ENCODE data around the gene KBTBD12. TPM values are rescaled to one million over a fixed set of nuclear protein-coding genes. Genes with fewer than 3 reads are reported as not detected.

Gene KBTBD12
- total RNA-seq, 1 donor from 2014 or later = not detected

- peak; percentile 62 for DNase-seq
Measured at GRCh38 chr3:127953091-127954035, 38.3 kb downstream of the KBTBD12 start.

- no peak for DNase-seq
Measured at GRCh38 chr3:127954640-127955039, 39.6 kb downstream of the KBTBD12 start.

- no peak for DNase-seq
Measured at GRCh38 chr3:127955728-127956127, 40.7 kb downstream of the KBTBD12 start.

- DNase-seq = no peak
Measured at GRCh38 chr3:127959041-127959440, 44.0 kb downstream of the KBTBD12 start.

- DNase-seq = peak; percentile 40
Measured at GRCh38 chr3:127959873-127960272, 44.8 kb downstream of the KBTBD12 start.

- DNase-seq = no peak
Measured at GRCh38 chr3:127960421-127960965, 45.5 kb downstream of the KBTBD12 start.

GRCh38 chr3:127961124-127961523 is 46.1 kb downstream of the KBTBD12 start:
- no peak for DNase-seq

GRCh38 chr3:127961963-127962362 is 46.9 kb downstream of the KBTBD12 start:
- no peak for DNase-seq

- DNase-seq = no peak
Measured at GRCh38 chr3:127962937-127963336, 47.9 kb downstream of the KBTBD12 start.

- no peak for DNase-seq
Measured at GRCh38 chr3:127964053-127964452, 49.0 kb downstream of the KBTBD12 start.

GRCh38 chr3:127964816-127965215 is 49.8 kb downstream of the KBTBD12 start:
- DNase-seq = no peak

GRCh38 chr3:127967316-127967715 is 52.3 kb downstream of the KBTBD12 start:
- no peak for DNase-seq

GRCh38 chr3:127970966-127971592 is 56.0 kb downstream of the KBTBD12 start:
- DNase-seq = peak; percentile 52

GRCh38 chr3:127974226-127974625 is 59.2 kb downstream of the KBTBD12 start:
- DNase-seq = no peak

GRCh38 chr3:127975153-127976029 is 60.4 kb downstream of the KBTBD12 start:
- DNase-seq = no peak

- DNase-seq = no peak
Measured at GRCh38 chr3:127978636-127979035, 63.6 kb downstream of the KBTBD12 start.

GRCh38 chr3:127979473-127979872 is 64.4 kb downstream of the KBTBD12 start:
- no peak for DNase-seq

GRCh38 chr3:127981097-127981496 is 66.1 kb downstream of the KBTBD12 start:
- no peak for DNase-seq

GRCh38 chr3:127982155-127982554 is 67.1 kb downstream of the KBTBD12 start:
- no peak for DNase-seq

GRCh38 chr3:127984241-127984975 is 69.4 kb downstream of the KBTBD12 start:
- DNase-seq = no peak

- no peak for DNase-seq
Measured at GRCh38 chr3:127985216-127985615, 70.2 kb downstream of the KBTBD12 start.

Measured in dermis blood vessel endothelial cell (primary cell).